Keratinocyte (primary cell): ENCODE data around the gene TMEM134.

ENCODE experiments used
- CTCF ChIP-seq, 3 experiments: IDR thresholded peaks in 1 of 3; conservative IDR thresholded peaks in 1 of 3; optimal IDR thresholded peaks in 1 of 3; 2 replicates in 2 of 3; 3 replicates in 1 of 3; pipeline versions ENCODE3 to v1.5.1; 2011; ENCODE audit warnings: low read length in 3 of 3, mild to moderate bottlenecking in 3 of 3, moderate library complexity in 2 of 3, control low read depth in 1 of 3, inconsistent platforms in 1 of 3; ENCODE audit not compliant: insufficient read depth in 2 of 3; ENCODE audit errors: extremely low read depth in 1 of 3
- EZH2 ChIP-seq: IDR thresholded peaks from one replicate; pipeline ENCODE4 v1.6.1; 2012; ENCODE audit warnings: inconsistent platforms, mild to moderate bottlenecking, low read length, moderate library complexity

GRCh38 chr11:67496113-67496512, 27.1 kb upstream of the TMEM134 start:
- TF ChIP-seq CTCF (optimal IDR thresholded peaks at IDR 0.05 in 1 of 3, IDR thresholded peaks at IDR 0.05 in 1 of 3, conservative IDR thresholded peaks at IDR 0.05 in 1 of 3; ENCODE audit: extremely low read depth in 1 of 3, insufficient read depth in 2 of 3, low read length in 3 of 3) (no peak), EZH2 (no peak)
